GM12878 (cell line): Measurements from ENCODE around the gene ACVR1. TPM values are rescaled to one million over a fixed set of nuclear protein-coding genes. Genes with fewer than 3 reads are reported as not detected.

Experiments used
- ATAC-seq: fragments of 200-7000 bp; cut with Tn5 transposase; 3 replicates; pipeline ENCODE4 v1.9.1; 2020; ENCODE audit warnings: mild to moderate bottlenecking, moderate library complexity
- BruUV-seq: library from RNA; stranded (reverse); fragments of 400-500 nt; replicated peaks from 2 replicates; lab custom pipeline; 2021; lab: Mats Ljungman, UMichigan
- CTCF ChIA-PET: fragments of 300-600 bp; sonication (Branson Sonifier 250); formaldehyde crosslinking; extraction: SDS; loops from one replicate; lab custom pipeline; 2021; ENCODE audit warnings: inconsistent platforms; lab: Yijun Ruan, JAX
- POLR2A ChIA-PET: fragments of 350-600 bp; formaldehyde crosslinking; extraction: SDS; loops from one replicate; lab custom pipeline; 2021; ENCODE audit warnings: inconsistent platforms; lab: Charles Lee
- RAD21 ChIA-PET: fragments of 300-600 bp; sonication (Branson Sonifier 250); formaldehyde crosslinking; loops from one replicate; lab custom pipeline; 2023; ENCODE audit warnings: antibody characterized with exemption; ENCODE audit not compliant: unreplicated experiment; lab: Charles Lee
- SMC1A ChIA-PET: fragments of 300-600 bp; sonication (Branson Sonifier 250); formaldehyde crosslinking; loops from one replicate; lab custom pipeline; 2023; ENCODE audit not compliant: unreplicated experiment, uncharacterized antibody; lab: Charles Lee
- DNase-seq: peaks from one replicate; pipeline ENCODE4 v3.0.0-alpha.2; 2011; ENCODE audit warnings: low read depth, low spot score
- FAIRE-seq: peaks from 3 replicates; lab custom pipeline; 2011; peaks lifted over from hg19 to GRCh38; lab: Jason Lieb, UNC
- H2AFZ ChIP-seq: 2 replicates; pipeline ENCODE4 v1.6.0; 2011; ENCODE audit warnings: low read depth, low read length, control low read depth; ENCODE audit not compliant: control insufficient read depth
- H3K27ac ChIP-seq: 2 replicates; pipeline ENCODE4 v1.5.1; 2011; ENCODE audit warnings: control low read depth; ENCODE audit not compliant: control insufficient read depth, insufficient read depth
- H3K27me3 ChIP-seq, 2 experiments: replicated peaks in 1 of 2; 2 replicates each; pipeline versions ENCODE4 v1.6.0 to v1.6.1; 2011; ENCODE audit warnings: low read length in 1 of 2; ENCODE audit not compliant: control insufficient read depth in 2 of 2, insufficient read depth in 2 of 2
- H3K36me3 ChIP-seq, 2 experiments: 2 replicates each; pipeline ENCODE4 v1.5.1; 2011; ENCODE audit warnings: low read length in 1 of 2; ENCODE audit not compliant: control insufficient read depth in 2 of 2, insufficient read depth in 2 of 2
- H3K4me1 ChIP-seq: 2 replicates; pipeline ENCODE4 v1.6.1; 2011; ENCODE audit warnings: mild to moderate bottlenecking, low read length, moderate library complexity, mixed read lengths; ENCODE audit not compliant: control insufficient read depth, insufficient read depth
- H3K4me2 ChIP-seq: 2 replicates; pipeline ENCODE4 v1.6.0; 2011; ENCODE audit warnings: control low read depth; ENCODE audit not compliant: control insufficient read depth, insufficient read depth
- H3K4me3 ChIP-seq: fragments of 200-600 bp; sonication (generic); 2 replicates; pipeline ENCODE4 v1.5.1; 2016
- H3K79me2 ChIP-seq: 2 replicates; pipeline ENCODE4 v1.6.0; 2011; ENCODE audit warnings: low read length; ENCODE audit not compliant: control insufficient read depth, insufficient read depth
- H3K9ac ChIP-seq: 2 replicates; pipeline ENCODE4 v1.8.0; 2011; ENCODE audit warnings: low read length, control low read depth, mixed read lengths; ENCODE audit not compliant: control insufficient read depth, insufficient read depth
- H3K9me3 ChIP-seq: replicated peaks from 3 replicates; pipeline ENCODE4 v1.5.1; 2011; ENCODE audit warnings: mild to moderate bottlenecking, low read length; ENCODE audit not compliant: control insufficient read depth, insufficient read depth
- H4K20me1 ChIP-seq: 2 replicates; pipeline ENCODE4 v1.6.0; 2011; ENCODE audit not compliant: control insufficient read depth, insufficient read depth
- BHLHE40 ChIP-seq, 2 experiments: fragments of 450-650 bp in 1 of 2; IDR thresholded peaks; 2 replicates each; pipeline ENCODE4 v1.6.1; 2011 to 2017; ENCODE audit warnings: low read depth in 2 of 2, borderline replicate concordance in 1 of 2, improper control_type of control experiment in 1 of 2, low read length in 1 of 2, mild to moderate bottlenecking in 1 of 2
- CBX5 ChIP-seq: sonication (generic); IDR thresholded peaks from 2 replicates; pipeline ENCODE4 v1.6.1; 2016; ENCODE audit warnings: low read depth, moderate library complexity, mild to moderate bottlenecking, inconsistent platforms
- NFYA ChIP-seq: IDR thresholded peaks from 2 replicates; pipeline ENCODE4 v1.6.1; 2011; ENCODE audit warnings: low read depth, mild to moderate bottlenecking, low read length, improper control_type of control experiment, borderline replicate concordance
- STAT3 ChIP-seq: IDR thresholded peaks from 2 replicates; pipeline ENCODE4 v1.6.1; 2011; ENCODE audit warnings: low read depth, low read length, improper control_type of control experiment
- TARDBP ChIP-seq: IDR thresholded peaks from 2 replicates; pipeline ENCODE4 v1.6.1; 2016; ENCODE audit warnings: borderline replicate concordance
- ZNF384 ChIP-seq: IDR thresholded peaks from 2 replicates; pipeline ENCODE4 v1.6.1; 2012; ENCODE audit warnings: low read depth, mild to moderate bottlenecking, low read length, improper control_type of control experiment, borderline replicate concordance
- WGBS: methylation state at CpG from one replicate; pipeline ENCODE4 v1.1.6; 2016; ENCODE audit warnings: low lambda C conversion rate; ENCODE audit not compliant: insufficient replicate concordance, insufficient coverage; ENCODE audit errors: missing lambda C conversion rate; 5-methylcytosine and 5-hydroxymethylcytosine counted together
- in situ Hi-C: fragments of 300-500 bp; cut with MboI; formaldehyde crosslinking; loops from 9 replicates; pipeline ENCODE4 v1.14.3; 2018; ENCODE audit warnings: mixed read lengths
- intact Hi-C: fragments of 100-400 bp; cut with micrococcal nuclease; formaldehyde crosslinking; loops from one replicate; pipeline ENCODE4 v1.14.2; 2022; ENCODE audit not compliant: unreplicated experiment
- polyA plus RNA-seq, 11 experiments: library from polyadenylated mRNA; depleted of rRNA in 4 of 11; unstranded in 6 of 11; stranded (reverse) in 5 of 11; fragments of >200 nt; fragmentation: Nextera tagmentation in 4 of 11; fragmentation: Illumina TruSeq in 1 of 11; extraction: Ambion mirVana in 4 of 11; extraction: Trizol in 1 of 11; gene quantifications; 1 replicate in 1 of 11; 2 replicates in 10 of 11; pipeline versions ENCODE4 v1.2.1 to v1.2.3, GENCODE V29; 2011 to 2016; ENCODE audit warnings: inconsistent platforms in 2 of 11, missing spikeins in 2 of 11, low read depth in 1 of 11
- total RNA-seq, 4 experiments: library from RNA; depleted of rRNA in 3 of 4; stranded (reverse); fragments of >200 nt in 3 of 4; fragmentation: Illumina TruSeq in 1 of 4; extraction: Trizol in 1 of 4; gene quantifications; 2 replicates each; pipeline versions ENCODE4 v1.2.1 to v1.2.3, GENCODE V29; 2013 to 2021
- TF ChIP-seq, protein P1 (sequence below): IDR thresholded peaks from 2 replicates; pipeline ENCODE4 v1.6.1; 2011; ENCODE audit warnings: low read depth, low read length, improper control_type of control experiment, borderline replicate concordance

Gene ACVR1
- total and polyA plus RNA-seq, 10 of the 15 experiments (the other 5 are each of a cell fraction or from before 2014, with no cell fraction given) = 0.06 to 0.24 (median 0.14) TPM; not detected in 4

DNA sequence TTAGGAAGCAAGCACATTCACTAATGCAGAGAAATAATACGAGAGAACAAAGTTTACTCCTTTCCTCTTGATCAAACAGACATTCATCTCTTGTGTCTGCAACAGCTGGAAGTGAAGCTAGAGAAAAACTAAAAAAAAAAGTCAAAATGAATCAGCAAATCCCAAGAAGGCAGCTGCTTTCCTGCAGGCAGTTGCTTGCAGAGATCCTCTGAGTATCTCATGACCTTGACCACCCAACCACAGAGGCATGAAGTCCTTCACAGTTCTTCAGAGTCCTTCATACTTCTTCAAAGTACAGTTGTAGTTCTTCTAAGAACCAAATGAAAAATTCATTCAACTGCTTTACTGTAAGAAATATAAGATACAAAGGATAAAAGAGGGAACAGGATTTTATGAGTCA, 150.3 kb downstream of the ACVR1 start:
- Histone ChIP-seq H3K4me1 (no peaks in the 10 kb centered on the region), H3K4me3 (no peak overlapping the region), H3K9me3 (peaks cover 4% of the 10 kb centered on the region; the same call in 2 of the 3 replicates), H4K20me1 (no peaks in the 10 kb centered on the region), H2AFZ (no peak overlapping the region), H3K27ac (no peak overlapping the region), H3K4me2 (no peak overlapping the region), H3K27me3 (no peaks in the 10 kb centered on the region), H3K79me2 (no peaks in the 10 kb centered on the region), H3K9ac (no peak overlapping the region), H3K36me3 (no peaks in the 10 kb centered on the region)
- ATAC-seq = no peak
- TF ChIP-seq NFYA (no peak), ZNF384 (no peak), STAT3 (no peak), TARDBP (no peak)
- TF ChIP-seq, protein P1, sequence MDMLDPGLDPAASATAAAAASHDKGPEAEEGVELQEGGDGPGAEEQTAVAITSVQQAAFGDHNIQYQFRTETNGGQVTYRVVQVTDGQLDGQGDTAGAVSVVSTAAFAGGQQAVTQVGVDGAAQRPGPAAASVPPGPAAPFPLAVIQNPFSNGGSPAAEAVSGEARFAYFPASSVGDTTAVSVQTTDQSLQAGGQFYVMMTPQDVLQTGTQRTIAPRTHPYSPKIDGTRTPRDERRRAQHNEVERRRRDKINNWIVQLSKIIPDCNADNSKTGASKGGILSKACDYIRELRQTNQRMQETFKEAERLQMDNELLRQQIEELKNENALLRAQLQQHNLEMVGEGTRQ = no peak
- SMC1A ChIA-PET = no interaction called here
- CTCF ChIA-PET = no interaction called here
- BruUV-seq = no TSS peak
- in situ Hi-C loops = no loop called here
- intact Hi-C loops = no loop called here
- DNase-seq = no peak
- no peak for FAIRE-seq
- WGBS = 0% methylated on average over 1 of the region's 1 CpG
- RAD21 ChIA-PET = no interaction called here
- POLR2A ChIA-PET = no interaction called here

DNA sequence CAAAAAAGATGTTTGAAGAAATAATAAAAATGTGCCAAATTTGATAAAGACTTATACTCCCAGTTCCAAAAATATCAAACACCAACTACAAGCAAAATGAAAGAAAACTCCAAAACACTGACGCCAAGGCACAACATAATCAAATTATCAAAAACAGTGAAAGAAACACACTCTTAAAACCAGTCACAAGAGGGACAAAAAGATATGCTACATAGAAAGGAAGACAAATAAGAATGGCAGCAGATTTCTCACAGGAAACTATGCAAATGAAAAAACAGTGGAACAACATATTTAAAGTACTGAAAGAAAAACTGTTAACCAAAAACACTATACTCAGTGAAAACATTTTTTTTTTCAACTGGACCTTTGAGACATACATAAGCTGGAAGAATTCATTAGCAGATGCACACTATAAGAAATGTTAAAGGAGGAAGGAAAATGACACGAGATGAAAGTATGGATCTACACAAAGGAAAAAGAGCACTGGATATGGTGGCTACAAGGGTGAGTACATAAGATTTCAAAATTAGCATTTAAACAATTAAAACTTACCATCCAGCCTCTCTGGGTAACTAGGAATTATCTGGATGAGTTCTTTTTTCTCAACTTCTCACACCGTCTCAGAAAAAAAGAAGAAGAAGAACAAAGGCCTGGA, 153.4 kb downstream of the ACVR1 start:
- SMC1A ChIA-PET = no interaction called here
- DNase-seq = no peak
- CTCF ChIA-PET = no interaction called here
- H3K27me3 ChIP-seq = no peaks in the 10 kb centered on the region
- H3K27ac ChIP-seq = no peak overlapping the region
- H3K4me1 ChIP-seq = no peaks in the 10 kb centered on the region
- H2AFZ ChIP-seq = no peak overlapping the region
- FAIRE-seq = no peak
- H3K9ac ChIP-seq = no peak overlapping the region
- H3K9me3 ChIP-seq = peaks cover 4% of the 10 kb centered on the region; the same call in 2 of the 3 replicates
- no peak for ATAC-seq
- no peaks in the 10 kb centered on the region for H4K20me1 ChIP-seq
- POLR2A ChIA-PET = no interaction called here
- no peaks in the 10 kb centered on the region for H3K79me2 ChIP-seq
- WGBS = 82% methylated on average over 3 of the region's 3 CpGs
- in situ Hi-C loops (no loop called here), intact Hi-C loops (no loop called here)
- no TSS peak for BruUV-seq
- RAD21 ChIA-PET = no interaction called here
- no peak overlapping the region for H3K4me3 ChIP-seq
- no peaks in the 10 kb centered on the region for H3K36me3 ChIP-seq
- no peak overlapping the region for H3K4me2 ChIP-seq
- TF ChIP-seq BHLHE40 (IDR thresholded peaks at IDR 0.05; ENCODE audit: borderline replicate concordance in 1 of 2, low read depth in 2 of 2, low read length in 1 of 2) = no peak
- TF ChIP-seq CBX5 = peak; percentile 92
